ENCODE data around the gene MIGA1.
"Not testable (repeated sequence)": the region's sequence is repeated elsewhere in the genome, so short reads cannot be mapped to it uniquely, and the experiment has no call there.

Gene MIGA1

GRCh38 chr1:77779529-77780281 lies at the start of gene MIGA1:
Gene MIGA1 (plus strand): TSS chr1:77779649. CDS start chr1:77783253, 3,604 bp downstream.
- peak; percentile 87 for DNase-seq

- no peak for DNase-seq
Measured at GRCh38 chr1:77732090-77732489, 47.4 kb upstream of the MIGA1 start.

- DNase-seq = no peak
Measured at GRCh38 chr1:77739235-77739634, 40.2 kb upstream of the MIGA1 start.

GRCh38 chr1:77741316-77741715 lies 38.1 kb upstream of the MIGA1 start:
- no peak for DNase-seq

GRCh38 chr1:77742011-77742555 lies 37.4 kb upstream of the MIGA1 start:
- no peak for DNase-seq

- DNase-seq = no peak
Measured at GRCh38 chr1:77744576-77744975, 34.9 kb upstream of the MIGA1 start.

- not testable (repeated sequence) for DNase-seq
Measured at GRCh38 chr1:77749489-77749888, 30.0 kb upstream of the MIGA1 start.

- DNase-seq = no peak
Measured at GRCh38 chr1:77756052-77756754, 23.2 kb upstream of the MIGA1 start.

GRCh38 chr1:77757066-77757584 lies 22.3 kb upstream of the MIGA1 start:
- DNase-seq = no peak

- no peak for DNase-seq
Measured at GRCh38 chr1:77757603-77758002, 21.8 kb upstream of the MIGA1 start.

GRCh38 chr1:77759071-77760028 lies 20.1 kb upstream of the MIGA1 start, which contains the start of gene USP33:
Gene USP33 (minus strand): TSS chr1:77759852. CDS start chr1:77741697, 18,155 bp downstream.
- peak; percentile 80 for DNase-seq

GRCh38 chr1:77762072-77762476 lies 17.4 kb upstream of the MIGA1 start:
- DNase-seq = no peak

GRCh38 chr1:77768006-77768405 lies 11.4 kb upstream of the MIGA1 start:
- no peak for DNase-seq

GRCh38 chr1:77776007-77776700 lies 3.3 kb upstream of the MIGA1 start:
- DNase-seq = no peak

- no peak for DNase-seq
Measured at GRCh38 chr1:77781683-77782082, 2.2 kb downstream of the MIGA1 start.

- no peak for DNase-seq
Measured at GRCh38 chr1:77783141-77783540, 3.7 kb downstream of the MIGA1 start.

GRCh38 chr1:77786093-77786741 lies 6.8 kb downstream of the MIGA1 start:
- DNase-seq = not testable (repeated sequence)

GRCh38 chr1:77794550-77794949 lies 15.1 kb downstream of the MIGA1 start:
- no peak for DNase-seq

- DNase-seq = no peak
Measured at GRCh38 chr1:77796695-77797405, 17.4 kb downstream of the MIGA1 start.

- no peak for DNase-seq
Measured at GRCh38 chr1:77797991-77798390, 18.5 kb downstream of the MIGA1 start.

- DNase-seq = no peak
Measured at GRCh38 chr1:77802026-77802425, 22.6 kb downstream of the MIGA1 start.

Measured in NCI-H2171 (cell line).